HepG2 (cell line): ENCODE data around the gene TMEM131L. TPM values are rescaled to one million over a fixed set of nuclear protein-coding genes. Genes with fewer than 3 reads are reported as not detected.

ENCODE experiments used
- ATAC-seq: fragments of 200-7000 bp; cut with Tn5 transposase; 3 replicates; pipeline ENCODE4 v1.9.1; 2020; ENCODE audit warnings: mild to moderate bottlenecking, moderate library complexity
- BruUV-seq: library from RNA; stranded (reverse); fragments of 400-500 nt; replicated peaks from 2 replicates; lab custom pipeline; 2021; lab: Mats Ljungman, UMichigan
- CTCF ChIA-PET: fragments of 300-600 bp; formaldehyde crosslinking; extraction: SDS; loops from one replicate; lab custom pipeline; 2021; ENCODE audit warnings: low total read pairs, inconsistent platforms, low intra/inter-chr PET ratio; lab: Yijun Ruan, JAX
- POLR2A ChIA-PET: fragments of 350-600 bp; sonication (Branson Sonifier 250); formaldehyde crosslinking; loops from one replicate; lab custom pipeline; 2020; ENCODE audit warnings: antibody characterized with exemption, inconsistent platforms; lab: Yijun Ruan, JAX
- DNase-seq: peaks from one replicate; pipeline ENCODE4 v3.0.0-alpha.2; 2015; ENCODE audit warnings: low spot score
- FAIRE-seq: peaks from 3 replicates; lab custom pipeline; 2011; peaks lifted over from hg19 to GRCh38; lab: Jason Lieb, UNC
- H2AFZ ChIP-seq: one replicate; pipeline ENCODE4 v1.6.1; 2011; ENCODE audit warnings: low read length, inconsistent platforms
- H3K27ac ChIP-seq: fragments of 300-600 bp; 3 replicates; pipeline ENCODE4 v1.8.0; 2011; ENCODE audit warnings: mixed run types, mild to moderate bottlenecking, mixed read lengths, low read length, inconsistent platforms; ENCODE audit not compliant: insufficient read depth; ENCODE audit errors: extremely low read length
- H3K27me3 ChIP-seq, 2 experiments: fragments of 200-600 bp in 1 of 2; 2 replicates in 1 of 2; 3 replicates in 1 of 2; pipeline versions ENCODE4 v1.6.0 to v1.8.0; 2011; ENCODE audit warnings: low read length in 2 of 2, mild to moderate bottlenecking in 2 of 2, moderate library complexity in 2 of 2, inconsistent platforms in 1 of 2; ENCODE audit not compliant: insufficient read depth in 2 of 2, control insufficient read depth in 1 of 2
- H3K36me3 ChIP-seq, 2 experiments: fragments of 200-600 bp in 1 of 2; replicated peaks in 1 of 2; 2 replicates in 1 of 2; 3 replicates in 1 of 2; pipeline versions ENCODE4 v1.5.1 to v1.8.0; 2011; ENCODE audit warnings: low read length in 2 of 2, inconsistent platforms in 1 of 2; ENCODE audit not compliant: insufficient read depth in 2 of 2, control insufficient read depth in 1 of 2
- H3K4me1 ChIP-seq: 2 replicates; pipeline ENCODE4 v1.5.1; 2012; ENCODE audit warnings: low read length, inconsistent platforms; ENCODE audit not compliant: insufficient read depth
- H3K4me2 ChIP-seq: 2 replicates; pipeline ENCODE4 v1.6.0; 2011; ENCODE audit warnings: low read depth, low read length, inconsistent platforms
- H3K4me3 ChIP-seq, 3 experiments: fragments of 200-600 bp in 1 of 3; sonication (generic), shearing (Covaris generic) in 1 of 3; replicated peaks in 1 of 3; 2 replicates each; pipeline ENCODE4 v1.5.1; 2011 to 2016; ENCODE audit warnings: low read length in 3 of 3, inconsistent platforms in 2 of 3, low read depth in 2 of 3, mild to moderate bottlenecking in 2 of 3, control low read depth in 1 of 3, mixed read lengths in 1 of 3; ENCODE audit not compliant: insufficient read depth in 1 of 3
- H3K79me2 ChIP-seq: one replicate; pipeline ENCODE4 v1.6.1; 2011; ENCODE audit warnings: low read length, inconsistent platforms; ENCODE audit not compliant: insufficient read depth
- H3K9ac ChIP-seq: 2 replicates; pipeline ENCODE4 v1.6.0; 2011; ENCODE audit warnings: mild to moderate bottlenecking, low read depth, low read length, inconsistent platforms; ENCODE audit not compliant: insufficient read depth
- H3K9me3 ChIP-seq: 2 replicates; pipeline ENCODE4 v1.5.1; 2012; ENCODE audit warnings: mild to moderate bottlenecking, low read length
- H4K20me1 ChIP-seq: 2 replicates; pipeline ENCODE4 v1.6.0; 2011; ENCODE audit warnings: inconsistent platforms, mild to moderate bottlenecking, low read length, moderate library complexity; ENCODE audit not compliant: insufficient read depth
- ELF3 ChIP-seq: IDR thresholded peaks from 2 replicates; pipeline ENCODE4 v1.6.1; 2016; ENCODE audit warnings: missing genetic modification reagents, missing compliant biosample characterization
- FOSL1 ChIP-seq: sonication (generic); formaldehyde crosslinking; IDR thresholded peaks from 2 replicates; pipeline ENCODE4 v1.9.0; 2021; ENCODE audit warnings: missing genetic modification reagents, borderline replicate concordance
- FUBP1 ChIP-seq: sonication (generic); formaldehyde crosslinking; IDR thresholded peaks from 2 replicates; pipeline ENCODE4 v1.5.1; 2020; ENCODE audit warnings: missing genetic modification reagents, mild to moderate bottlenecking, borderline replicate concordance
- MYPOP ChIP-seq: sonication (generic); formaldehyde crosslinking; IDR thresholded peaks from 2 replicates; pipeline ENCODE4 v1.8.1; 2023; ENCODE audit warnings: mild to moderate bottlenecking, moderate library complexity, missing genetic modification reagents
- NR2C2 ChIP-seq: sonication (generic); formaldehyde crosslinking; IDR thresholded peaks from 2 replicates; pipeline ENCODE4 v1.4.0; 2020; ENCODE audit warnings: missing genetic modification reagents, mild to moderate bottlenecking, moderate library complexity, borderline replicate concordance
- PHF8 ChIP-seq: sonication (generic); formaldehyde crosslinking; IDR thresholded peaks from 2 replicates; pipeline ENCODE4 v1.5.0; 2020; ENCODE audit warnings: missing genetic modification reagents
- ZNF230 ChIP-seq: sonication (generic); formaldehyde crosslinking; IDR thresholded peaks from 2 replicates; pipeline ENCODE4 v1.4.0; 2020; ENCODE audit warnings: mild to moderate bottlenecking, missing genetic modification reagents
- ZNF296 ChIP-seq: sonication (generic); formaldehyde crosslinking; conservative IDR thresholded peaks from 2 replicates; pipeline ENCODE4 v1.5.0; 2020; ENCODE audit warnings: mild to moderate bottlenecking, missing genetic modification reagents
- ZNF558 ChIP-seq: sonication (generic); formaldehyde crosslinking; IDR thresholded peaks from 2 replicates; pipeline ENCODE4 v1.9.0; 2022; ENCODE audit warnings: mild to moderate bottlenecking, missing genetic modification reagents, borderline replicate concordance
- ZNF574 ChIP-seq: sonication (generic); formaldehyde crosslinking; IDR thresholded peaks from 2 replicates; pipeline ENCODE4 v1.4.0; 2020; ENCODE audit warnings: missing genetic modification reagents
- WGBS: methylation state at CpG from one replicate; pipeline ENCODE4 v1.1.6; 2017; ENCODE audit warnings: low lambda C conversion rate; 5-methylcytosine and 5-hydroxymethylcytosine counted together
- in situ Hi-C: cut with HindIII; loops from 2 replicates; pipeline ENCODE4 v1.10.0; 2017; ENCODE audit warnings: low pct_unique_long_range_greater_than_20kb; ENCODE audit not compliant: extremely low pct_ligation_motif_present
- intact Hi-C: fragments of 100-400 bp; cut with micrococcal nuclease; formaldehyde crosslinking; loops from one replicate; pipeline ENCODE4 v1.10.0; 2022; ENCODE audit not compliant: unreplicated experiment
- polyA plus RNA-seq, 8 experiments: library from polyadenylated mRNA; depleted of rRNA in 3 of 8; stranded (reverse) in 7 of 8; unstranded in 1 of 8; fragments of >200 nt; fragmentation: Illumina TruSeq in 4 of 8; extraction: Trizol in 4 of 8; gene quantifications; 2 replicates each; pipeline versions ENCODE4 v1.2.1 to v1.2.3, GENCODE V29; 2011 to 2016; ENCODE audit warnings: low read depth in 4 of 8, missing spikeins in 1 of 8, mixed read lengths in 1 of 8; ENCODE audit not compliant: insufficient read depth in 1 of 8
- total RNA-seq, 5 experiments: library from RNA; depleted of rRNA; stranded (reverse); fragments of >200 nt; fragmentation: Illumina TruSeq; extraction: Trizol; gene quantifications; 2 replicates each; pipeline ENCODE4 v1.2.3, GENCODE V29; 2016; ENCODE audit warnings: low read depth in 1 of 5

Gene TMEM131L
- total and polyA plus RNA-seq, 2 of the 13 experiments (the other 11 are each of a cell fraction or from before 2014, with no cell fraction given), result 2.2 to 4.5 TPM

DNA sequence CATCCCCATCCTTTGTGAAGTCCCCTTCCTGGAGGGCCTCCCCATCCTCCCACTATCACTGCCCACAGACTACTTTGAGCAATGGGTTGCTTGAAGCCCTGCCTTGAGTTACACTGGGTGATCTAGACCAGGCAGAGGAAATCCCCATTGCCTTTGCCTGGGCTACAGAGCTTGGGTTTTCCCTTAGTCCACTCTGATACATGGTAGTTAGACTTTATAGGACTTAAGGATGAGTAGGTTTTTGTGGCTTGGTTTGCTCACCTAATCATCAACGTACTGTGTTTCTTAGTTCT is 56.6 kb downstream of the TMEM131L start (continued):
- no peak for TF ChIP-seq FUBP1 (CRISPR knock-in tag)
- TF ChIP-seq ZNF296 (CRISPR knock-in tag), result no peak

- Histone ChIP-seq H3K27ac (no peak overlapping the region), H3K4me2 (no peak overlapping the region), H3K4me3 (no peak overlapping the region)
- ATAC-seq, result no peak
- DNase-seq, result no peak
- in situ Hi-C loops (no loop called here), intact Hi-C loops (no loop called here)
- TF ChIP-seq ZNF574 (no peak), ZNF230 (no peak), NR2C2 (CRISPR knock-in tag) (no peak), ELF3 (CRISPR knock-in tag) (no peak), ZNF558 (CRISPR knock-in tag) (no peak), FOSL1 (CRISPR knock-in tag) (no peak), PHF8 (CRISPR knock-in tag) (no peak), MYPOP (no peak)
- TF ChIP-seq, all 625 proteins: peak for 0
- Histone ChIP-seq H3K9me3 (no peaks in the 10 kb centered on the region), H3K9ac (no peak overlapping the region), H4K20me1 (no peaks in the 10 kb centered on the region), H3K36me3 (no peaks in the 10 kb centered on the region; a peak in 1 of 5 replicates), H3K27me3 (no peaks in the 10 kb centered on the region), H3K4me1 (peaks cover 25% of the 10 kb centered on the region), H3K79me2 (no peaks in the 10 kb centered on the region), H2AFZ (no peak overlapping the region)
- POLR2A ChIA-PET, result no interaction called here
- WGBS, result 94% methylated on average over 5 of the region's 5 CpGs
- CTCF ChIA-PET, result no interaction called here
- FAIRE-seq, result no peak
- BruUV-seq, result no TSS peak
Observed at GRCh38 chr4:153523164-153523796, 57.1 kb downstream of the TMEM131L start.
